ENCODE measurements around the gene DEXI. TPM values are rescaled to one million over a fixed set of nuclear protein-coding genes. Genes with fewer than 3 reads are reported as not detected.

Gene DEXI
- total and polyA plus RNA-seq, 9 donors, result 26.5 to 73.4 (median 45.7) TPM

DNA sequence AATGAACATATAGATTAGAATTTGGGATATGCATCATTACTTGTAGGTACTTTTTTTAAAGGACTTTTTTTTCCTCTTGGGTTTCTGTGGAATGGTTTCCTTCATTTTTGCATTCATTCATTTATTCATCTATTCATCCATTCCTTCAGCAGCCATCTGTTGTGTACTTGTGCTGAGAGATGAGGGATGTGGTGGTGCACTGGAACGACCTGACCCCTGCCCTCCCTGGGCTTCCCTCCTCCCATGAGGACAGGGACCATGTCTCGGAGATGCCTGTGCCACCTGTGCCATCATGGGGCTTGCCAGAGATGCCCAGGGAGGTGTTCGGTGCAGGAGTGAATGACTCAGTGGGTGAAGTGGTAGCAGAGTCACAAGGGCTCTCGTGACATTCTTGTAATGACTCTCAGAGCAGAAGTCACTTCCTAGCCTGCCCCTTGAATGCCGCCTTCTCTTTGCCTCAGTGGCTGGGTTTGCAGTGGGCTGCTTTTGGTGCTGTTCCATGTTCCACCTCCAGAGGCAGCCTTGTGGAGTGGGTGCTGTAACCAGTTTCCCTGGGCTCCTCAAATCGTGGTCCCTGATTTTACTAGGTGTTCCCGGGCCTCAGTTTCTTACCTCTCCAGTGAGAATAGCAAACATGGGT lies 46.0 kb upstream of the DEXI start:
- no peaks in the 10 kb centered on the region for H3K36me3 ChIP-seq
- no peak for DNase-seq
- TF ChIP-seq, protein P1, sequence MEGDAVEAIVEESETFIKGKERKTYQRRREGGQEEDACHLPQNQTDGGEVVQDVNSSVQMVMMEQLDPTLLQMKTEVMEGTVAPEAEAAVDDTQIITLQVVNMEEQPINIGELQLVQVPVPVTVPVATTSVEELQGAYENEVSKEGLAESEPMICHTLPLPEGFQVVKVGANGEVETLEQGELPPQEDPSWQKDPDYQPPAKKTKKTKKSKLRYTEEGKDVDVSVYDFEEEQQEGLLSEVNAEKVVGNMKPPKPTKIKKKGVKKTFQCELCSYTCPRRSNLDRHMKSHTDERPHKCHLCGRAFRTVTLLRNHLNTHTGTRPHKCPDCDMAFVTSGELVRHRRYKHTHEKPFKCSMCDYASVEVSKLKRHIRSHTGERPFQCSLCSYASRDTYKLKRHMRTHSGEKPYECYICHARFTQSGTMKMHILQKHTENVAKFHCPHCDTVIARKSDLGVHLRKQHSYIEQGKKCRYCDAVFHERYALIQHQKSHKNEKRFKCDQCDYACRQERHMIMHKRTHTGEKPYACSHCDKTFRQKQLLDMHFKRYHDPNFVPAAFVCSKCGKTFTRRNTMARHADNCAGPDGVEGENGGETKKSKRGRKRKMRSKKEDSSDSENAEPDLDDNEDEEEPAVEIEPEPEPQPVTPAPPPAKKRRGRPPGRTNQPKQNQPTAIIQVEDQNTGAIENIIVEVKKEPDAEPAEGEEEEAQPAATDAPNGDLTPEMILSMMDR (IDR thresholded peaks at IDR 0.05), result no peak
- TF ChIP-seq POLR2A (IDR thresholded peaks at IDR 0.05), result no peak
- no peak for TF ChIP-seq EP300 (IDR thresholded peaks at IDR 0.05)
- no peaks in the 10 kb centered on the region for H3K27me3 ChIP-seq
- peaks cover 4% of the 10 kb centered on the region for H3K4me1 ChIP-seq (ENCODE audit: insufficient read depth)
- no peaks in the 10 kb centered on the region for H3K9me3 ChIP-seq
- no peak overlapping the region for H3K4me3 ChIP-seq
- intact Hi-C loops (cut with DNase I), result no loop called here
- 74 to 79% (median 77%) methylated on average over 7 of the region's 7 CpGs for WGBS, 3 donors
- H3K27ac ChIP-seq, result no peak overlapping the region

DNA sequence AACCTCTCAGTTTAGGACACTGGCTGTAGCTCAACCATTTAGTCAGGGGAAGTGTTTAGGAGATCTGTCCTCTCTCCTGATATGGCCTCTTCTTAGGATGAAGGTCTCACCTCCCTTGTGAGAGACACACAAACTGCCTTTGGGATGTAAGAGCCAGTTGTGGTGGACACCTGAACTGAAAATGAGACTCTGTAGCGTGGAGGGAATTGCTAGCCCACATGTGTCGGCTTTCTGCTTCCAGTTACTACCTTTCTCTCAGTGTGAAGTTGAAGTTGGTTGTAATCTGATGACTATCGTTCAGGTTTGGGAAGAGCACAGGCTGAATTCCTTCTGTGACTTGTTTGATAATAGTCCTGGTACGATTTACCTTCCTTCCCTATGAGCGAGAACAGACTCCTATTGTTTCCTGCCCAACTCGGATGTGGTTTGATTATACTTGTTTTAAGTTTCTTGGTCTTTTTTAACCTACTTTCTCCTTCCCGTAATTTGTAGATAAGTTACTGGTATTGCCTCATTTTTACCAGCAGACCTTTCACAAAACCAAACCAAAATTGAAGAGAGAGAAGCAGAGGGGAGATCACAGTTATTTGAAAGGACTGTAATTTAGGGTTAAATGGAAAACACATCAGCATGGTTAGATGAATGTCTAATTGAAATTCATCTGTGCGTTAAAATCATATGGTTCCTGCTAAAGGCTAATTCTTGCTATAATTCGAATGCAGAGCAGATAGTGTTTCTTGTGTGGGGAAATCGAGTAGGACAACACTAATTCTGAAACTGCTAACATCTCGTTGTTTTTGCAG lies 45.3 kb upstream of the DEXI start:
- no peak for DNase-seq
- Histone ChIP-seq H3K9me3 (no peaks in the 10 kb centered on the region), H3K27me3 (no peaks in the 10 kb centered on the region), H3K4me3 (no peak overlapping the region), H3K4me1 (ENCODE audit: insufficient read depth) (peaks cover 4% of the 10 kb centered on the region), H3K27ac (no peak overlapping the region), H3K36me3 (no peaks in the 10 kb centered on the region)
- TF ChIP-seq EP300 (IDR thresholded peaks at IDR 0.05) (no peak), POLR2A (IDR thresholded peaks at IDR 0.05) (no peak)
- TF ChIP-seq, protein P1 (IDR thresholded peaks at IDR 0.05), result no peak
- intact Hi-C loops (cut with DNase I), result no loop called here
- WGBS, 3 donors, result 87 to 91% (median 90%) methylated on average over 11 of the region's 11 CpGs

DNA sequence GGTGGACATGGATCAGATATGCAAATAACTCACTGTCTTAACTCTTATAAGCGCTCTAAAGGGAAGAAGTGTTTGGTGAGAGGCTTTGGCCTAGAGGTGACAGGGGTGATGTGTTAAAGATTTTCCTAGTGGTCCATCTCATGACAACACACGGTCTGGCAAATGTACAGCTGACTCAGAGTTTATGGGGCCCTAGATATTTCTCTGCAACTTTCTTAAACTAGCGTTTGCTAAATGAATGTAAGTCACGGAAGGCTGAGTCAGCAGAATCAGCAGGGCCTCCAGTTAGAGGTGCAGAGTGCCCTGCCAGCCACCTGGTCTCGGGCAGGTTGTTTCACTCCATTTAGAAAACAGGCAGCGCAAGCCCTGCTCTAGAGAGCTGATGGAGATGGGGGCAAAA lies 42.2 kb upstream of the DEXI start:
- WGBS, 3 donors, result 79 to 84% (median 84%) methylated on average over 6 of the region's 6 CpGs
- TF ChIP-seq POLR2A (IDR thresholded peaks at IDR 0.05) (no peak), EP300 (IDR thresholded peaks at IDR 0.05) (no peak)
- TF ChIP-seq, protein P1 (IDR thresholded peaks at IDR 0.05), result no peak
- Histone ChIP-seq H3K36me3 (no peaks in the 10 kb centered on the region), H3K9me3 (no peaks in the 10 kb centered on the region), H3K27me3 (no peaks in the 10 kb centered on the region), H3K27ac (no peak overlapping the region), H3K4me3 (no peak overlapping the region), H3K4me1 (ENCODE audit: insufficient read depth) (peaks cover 2% of the 10 kb centered on the region)
- intact Hi-C loops (cut with DNase I), result no loop called here
- no peak for DNase-seq

DNA sequence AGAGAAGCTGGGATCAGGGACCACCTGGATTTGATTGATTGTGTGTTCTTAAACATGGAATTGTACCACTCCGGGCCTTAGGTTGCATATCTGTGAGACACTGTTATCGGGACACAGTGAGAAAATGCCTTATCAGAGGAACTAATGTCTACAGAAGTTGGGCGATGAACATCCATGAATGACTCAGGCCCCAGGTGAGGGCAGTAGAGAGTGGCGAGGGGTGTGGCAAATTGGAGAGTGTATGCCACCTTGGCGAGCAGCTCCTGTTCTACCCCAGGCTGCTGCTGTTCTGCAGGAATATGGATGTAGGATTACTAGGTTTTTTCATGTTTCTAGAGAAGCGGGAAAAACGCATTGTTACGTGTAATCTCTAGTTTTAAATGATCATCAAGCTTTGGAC lies 40.9 kb upstream of the DEXI start:
- peaks cover 2% of the 10 kb centered on the region for H3K4me1 ChIP-seq (ENCODE audit: insufficient read depth)
- H3K4me3 ChIP-seq, result no peak overlapping the region
- no peak overlapping the region for H3K27ac ChIP-seq
- intact Hi-C loops (cut with DNase I), result no loop called here
- no peaks in the 10 kb centered on the region for H3K36me3 ChIP-seq
- H3K27me3 ChIP-seq, result no peaks in the 10 kb centered on the region
- H3K9me3 ChIP-seq, result no peaks in the 10 kb centered on the region
- DNase-seq, result no peak
- WGBS, 3 donors, result 93 to 97% (median 94%) methylated on average over 8 of the region's 8 CpGs
- TF ChIP-seq EP300 (IDR thresholded peaks at IDR 0.05) (no peak), POLR2A (IDR thresholded peaks at IDR 0.05) (no peak)
